Measurements from ENCODE around the gene SHMT2.

The SHMT2 gene

DNA sequence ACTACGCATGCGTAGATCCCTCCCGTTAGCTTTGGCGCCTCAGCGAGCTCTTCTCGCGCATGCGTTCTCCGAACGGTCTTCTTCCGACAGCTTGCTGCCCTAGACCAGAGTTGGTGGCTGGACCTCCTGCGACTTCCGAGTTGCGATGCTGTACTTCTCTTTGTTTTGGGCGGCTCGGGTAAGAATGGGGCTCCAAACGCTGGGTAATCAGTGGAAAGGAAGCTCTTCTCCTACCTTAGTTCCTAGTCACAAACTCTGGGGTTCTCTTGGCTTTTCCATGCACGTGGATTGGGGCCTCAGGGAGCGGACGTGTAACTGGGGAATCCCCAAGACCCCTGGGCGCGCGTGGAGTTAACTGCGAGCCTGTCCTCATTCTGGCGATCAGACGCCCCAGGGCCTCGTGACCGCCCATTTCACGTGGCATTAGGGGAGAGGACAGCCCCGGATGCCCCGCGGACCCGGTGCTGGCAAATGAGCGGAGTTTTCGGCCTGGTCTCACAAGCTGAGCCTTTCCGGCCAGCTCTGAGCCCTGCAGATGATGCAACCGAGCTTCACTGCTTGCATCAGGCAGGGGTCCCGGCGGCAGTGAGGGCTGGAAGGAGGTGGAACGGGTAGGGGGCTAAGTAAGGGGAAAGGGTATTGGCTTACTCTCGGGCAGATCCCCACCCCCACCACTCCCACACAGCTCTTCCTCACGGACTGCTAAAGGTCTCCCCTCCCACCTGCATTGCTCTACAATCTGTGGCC is at the start of gene SHMT2:
TSS of gene SHMT2 (plus strand) at position 78 of the 747 bp plus-strand sequence. CDS start at position 146, 68 bp downstream.
- DNase-seq (ENCODE audit: low read depth): peak; percentile 90

DNA sequence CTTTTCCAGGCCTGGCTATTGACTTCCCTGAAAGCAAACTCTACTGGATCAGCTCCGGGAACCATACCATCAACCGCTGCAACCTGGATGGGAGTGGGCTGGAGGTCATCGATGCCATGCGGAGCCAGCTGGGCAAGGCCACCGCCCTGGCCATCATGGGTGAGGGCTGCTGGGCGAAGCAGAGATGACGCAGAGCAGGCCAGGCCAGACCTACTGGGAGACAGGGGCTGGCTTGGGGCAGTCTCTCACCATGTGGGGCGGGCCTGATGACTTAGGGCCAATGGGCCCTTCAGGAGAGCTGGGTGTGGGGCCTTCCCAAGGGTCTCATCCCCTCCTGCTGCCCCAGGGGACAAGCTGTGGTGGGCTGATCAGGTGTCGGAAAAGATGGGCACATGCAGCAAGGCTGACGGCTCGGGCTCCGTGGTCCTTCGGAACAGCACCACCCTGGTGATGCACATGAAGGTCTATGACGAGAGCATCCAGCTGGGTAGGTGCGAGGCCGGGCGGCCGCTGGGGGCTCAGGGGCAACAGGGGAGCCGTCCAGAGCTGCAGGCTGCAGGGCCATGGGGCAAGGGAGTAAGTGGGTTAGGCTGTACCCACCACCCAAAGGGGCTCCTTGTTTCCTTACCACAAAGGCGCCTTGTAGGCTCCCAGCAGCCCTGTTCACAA is 49.1 kb upstream of the SHMT2 start:
- DNase-seq (ENCODE audit: low read depth): no peak

DNA sequence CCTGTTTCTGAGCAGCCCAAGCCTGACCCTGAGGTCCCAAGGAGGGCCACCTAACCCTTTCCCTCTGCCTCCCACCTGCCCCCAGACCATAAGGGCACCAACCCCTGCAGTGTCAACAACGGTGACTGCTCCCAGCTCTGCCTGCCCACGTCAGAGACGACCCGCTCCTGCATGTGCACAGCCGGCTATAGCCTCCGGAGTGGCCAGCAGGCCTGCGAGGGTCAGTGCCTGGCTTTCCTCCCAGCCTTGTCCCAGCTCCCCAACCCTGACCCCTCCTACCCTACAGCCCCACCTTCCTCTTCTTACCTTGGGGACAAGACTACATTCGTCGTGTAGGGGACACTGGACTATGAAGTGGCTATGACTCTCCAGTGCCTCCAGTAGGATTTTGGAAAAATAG is 48.4 kb upstream of the SHMT2 start:
- DNase-seq (ENCODE audit: low read depth): no peak

DNA sequence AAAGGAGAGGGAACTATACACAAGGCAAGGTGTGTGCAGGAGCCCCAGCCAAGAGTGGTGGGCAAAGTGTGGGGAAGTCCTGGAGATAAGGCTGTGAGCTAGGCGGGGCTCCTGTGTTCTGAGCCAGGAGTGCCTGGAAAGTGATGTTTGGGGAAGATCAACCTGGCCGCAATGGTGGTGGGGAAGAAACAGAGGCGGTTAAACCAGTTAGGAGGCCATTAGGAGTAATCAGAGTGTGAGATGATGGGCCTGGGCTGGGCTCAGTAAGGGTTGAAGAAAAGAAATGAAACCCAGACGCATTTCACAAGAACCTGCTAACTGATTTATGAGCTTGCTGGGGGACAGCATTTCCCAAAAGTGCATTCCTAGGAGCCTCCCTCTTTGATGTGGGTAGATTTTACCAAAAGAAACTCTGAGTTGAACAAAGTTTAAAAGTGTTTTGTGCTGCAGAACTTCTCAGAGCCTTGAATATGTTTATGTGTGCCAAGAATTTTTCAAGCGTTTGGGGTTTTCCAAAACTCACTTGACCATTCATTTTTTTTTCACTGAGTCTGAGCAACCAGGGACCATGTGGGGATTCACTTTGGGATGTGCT is 47.9 kb upstream of the SHMT2 start:
- DNase-seq (ENCODE audit: low read depth): no peak

DNA sequence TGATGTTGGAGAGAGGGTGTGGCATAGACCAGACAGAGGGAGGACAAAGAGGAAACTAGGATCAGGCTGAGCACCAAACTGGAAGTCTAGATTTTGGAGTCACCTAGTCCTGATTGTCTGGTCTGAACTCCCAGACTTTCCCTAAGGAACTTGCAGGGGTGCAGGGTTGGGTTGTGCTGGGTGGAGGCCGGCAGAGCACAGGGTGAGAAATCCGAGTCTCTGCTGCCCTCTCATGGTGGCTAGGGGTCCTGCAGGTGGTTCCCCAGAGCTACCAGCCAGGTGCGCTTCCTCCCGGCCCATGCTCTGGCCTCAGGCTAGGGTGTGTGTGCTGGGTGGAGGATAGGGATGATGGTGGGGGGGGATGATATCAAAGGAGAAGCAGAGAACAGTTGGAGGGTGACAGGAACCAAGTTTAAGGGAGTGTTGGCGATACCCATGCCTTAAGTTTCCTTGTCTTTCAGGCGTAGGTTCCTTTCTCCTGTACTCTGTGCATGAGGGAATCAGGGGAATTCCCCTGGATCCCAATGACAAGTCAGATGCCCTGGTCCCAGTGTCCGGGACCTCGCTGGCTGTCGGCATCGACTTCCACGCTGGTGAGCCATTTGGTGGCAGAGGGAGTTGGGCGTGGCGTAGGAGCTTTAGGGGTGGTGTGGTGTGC is 46.5 kb upstream of the SHMT2 start:
- DNase-seq (ENCODE audit: low read depth): peak; percentile 71

DNA sequence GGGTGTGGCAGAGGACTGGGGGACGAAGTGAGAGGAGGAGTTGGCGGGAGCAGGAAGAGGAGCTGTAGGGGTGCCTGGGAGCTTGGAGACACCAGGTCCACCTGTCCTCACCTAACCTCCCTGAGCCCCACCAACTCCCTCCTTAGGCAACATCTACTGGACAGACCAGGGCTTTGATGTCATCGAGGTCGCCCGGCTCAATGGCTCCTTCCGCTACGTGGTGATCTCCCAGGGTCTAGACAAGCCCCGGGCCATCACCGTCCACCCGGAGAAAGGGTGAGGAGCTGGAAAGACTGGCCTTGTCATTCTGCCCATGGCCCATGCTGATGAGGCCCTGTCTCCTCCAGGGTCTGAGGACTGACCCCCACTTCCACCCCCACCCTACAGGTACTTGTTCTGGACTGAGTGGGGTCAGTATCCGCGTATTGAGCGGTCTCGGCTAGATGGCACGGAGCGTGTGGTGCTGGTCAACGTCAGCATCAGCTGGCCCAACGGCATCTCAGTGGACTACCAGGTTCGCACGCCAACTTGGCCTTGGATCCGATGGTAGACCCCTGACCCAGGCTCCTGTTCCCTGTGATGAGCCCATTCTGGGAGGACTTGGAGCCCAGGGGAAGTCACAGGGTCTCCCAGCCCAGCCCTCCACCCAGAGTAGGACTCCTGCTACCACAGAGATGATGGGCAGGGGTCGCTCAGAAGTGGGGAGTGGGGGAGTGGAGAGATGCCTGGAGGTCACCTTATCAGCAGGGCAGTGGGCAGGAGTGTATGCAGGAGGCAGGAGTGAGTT is 45.4 kb upstream of the SHMT2 start:
- DNase-seq (ENCODE audit: low read depth): no peak

DNA sequence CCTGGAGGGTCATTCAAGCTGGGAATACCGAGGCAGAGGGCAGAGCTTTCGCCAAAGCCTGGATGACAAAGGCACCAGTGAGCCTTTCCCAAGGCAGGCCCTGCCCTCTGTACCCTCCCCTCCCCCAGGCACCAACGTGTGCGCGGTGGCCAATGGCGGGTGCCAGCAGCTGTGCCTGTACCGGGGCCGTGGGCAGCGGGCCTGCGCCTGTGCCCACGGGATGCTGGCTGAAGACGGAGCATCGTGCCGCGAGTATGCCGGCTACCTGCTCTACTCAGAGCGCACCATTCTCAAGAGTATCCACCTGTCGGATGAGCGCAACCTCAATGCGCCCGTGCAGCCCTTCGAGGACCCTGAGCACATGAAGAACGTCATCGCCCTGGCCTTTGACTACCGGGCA is 44.1 kb upstream of the SHMT2 start:
- DNase-seq (ENCODE audit: low read depth): no peak

DNA sequence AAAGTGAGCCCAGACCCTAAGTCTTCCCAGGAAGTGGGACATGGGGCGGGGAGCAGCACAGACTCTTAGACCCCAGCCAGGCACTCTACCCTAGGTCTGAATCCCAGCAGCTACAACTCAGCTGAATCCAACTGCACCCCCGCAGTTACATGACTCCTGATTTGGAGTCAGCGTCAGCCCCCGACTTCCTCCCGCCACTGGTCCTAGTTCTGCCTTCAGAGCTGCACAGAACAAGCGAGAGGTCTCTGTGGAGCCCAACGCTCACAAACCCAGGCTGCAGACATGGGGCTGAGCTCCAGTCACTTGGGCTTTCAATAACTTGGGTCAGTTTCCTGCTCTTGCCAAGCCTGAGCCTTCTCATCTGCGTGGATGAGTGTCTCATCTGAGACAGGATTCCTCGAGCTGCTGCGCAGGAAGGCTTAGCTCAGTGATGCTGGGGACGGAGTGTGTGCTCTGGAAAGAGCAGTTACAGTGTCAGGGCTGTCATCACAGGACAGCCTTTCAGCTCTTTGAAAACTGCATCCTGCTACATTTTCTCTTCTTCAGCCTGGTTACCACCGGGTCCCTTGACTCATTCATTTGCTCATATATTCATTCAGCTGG is 43.5 kb upstream of the SHMT2 start:
- no peak for DNase-seq (ENCODE audit: low read depth)

DNA sequence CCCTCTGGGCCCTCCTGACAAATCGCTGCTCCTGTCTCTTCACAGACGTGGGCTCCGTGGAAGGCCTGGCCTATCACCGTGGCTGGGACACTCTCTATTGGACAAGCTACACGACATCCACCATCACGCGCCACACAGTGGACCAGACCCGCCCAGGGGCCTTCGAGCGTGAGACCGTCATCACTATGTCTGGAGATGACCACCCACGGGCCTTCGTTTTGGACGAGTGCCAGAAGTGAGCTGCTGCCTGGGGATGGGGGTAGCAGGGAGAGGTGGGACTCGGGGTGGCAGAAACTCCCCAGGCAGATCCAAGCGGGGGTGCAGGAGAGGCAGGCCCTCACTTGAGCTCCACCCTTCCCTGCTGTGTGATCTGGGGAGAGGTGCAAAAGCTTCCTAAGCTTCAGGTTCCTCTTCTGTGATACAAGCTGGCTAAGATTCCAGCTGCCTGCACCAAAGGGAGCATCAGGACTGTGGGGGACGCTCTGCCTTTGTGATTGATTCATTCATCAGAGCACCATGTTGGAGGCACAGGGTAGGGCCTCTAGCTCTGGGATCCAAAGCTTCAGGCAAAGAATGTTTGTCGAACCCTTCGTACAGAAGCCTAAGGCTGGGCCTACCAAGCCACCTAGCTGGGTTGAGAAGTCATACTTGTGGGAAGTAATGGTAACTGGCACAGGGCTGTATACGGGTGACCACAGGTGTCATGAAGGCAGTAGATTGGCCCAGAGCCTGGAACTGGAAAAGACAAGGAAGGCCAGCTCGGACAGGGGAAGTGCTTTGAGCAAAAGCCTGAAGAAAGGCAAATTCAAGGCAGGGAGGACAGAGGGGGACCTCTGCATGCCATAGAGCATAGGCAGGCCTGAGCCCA is 42.1 kb upstream of the SHMT2 start:
- no peak for DNase-seq (ENCODE audit: low read depth)

DNA sequence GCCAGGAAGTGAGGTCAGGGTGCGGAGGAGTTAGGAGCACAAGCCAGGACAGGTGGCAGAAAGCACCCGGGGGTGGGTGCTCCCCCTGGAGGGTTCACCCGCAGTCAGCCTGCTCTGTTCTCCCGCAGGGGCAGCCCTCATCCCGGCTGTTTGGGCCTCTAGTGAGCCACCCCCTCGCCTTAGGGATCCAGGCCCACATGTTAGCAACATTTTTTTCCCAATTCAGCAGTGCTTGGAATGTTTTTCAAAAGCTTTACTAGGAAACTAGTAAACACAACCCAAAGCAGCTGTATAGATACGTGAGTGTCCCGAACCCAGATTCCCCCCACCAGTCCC is 41.5 kb upstream of the SHMT2 start:
- DNase-seq (ENCODE audit: low read depth): no peak

DNA sequence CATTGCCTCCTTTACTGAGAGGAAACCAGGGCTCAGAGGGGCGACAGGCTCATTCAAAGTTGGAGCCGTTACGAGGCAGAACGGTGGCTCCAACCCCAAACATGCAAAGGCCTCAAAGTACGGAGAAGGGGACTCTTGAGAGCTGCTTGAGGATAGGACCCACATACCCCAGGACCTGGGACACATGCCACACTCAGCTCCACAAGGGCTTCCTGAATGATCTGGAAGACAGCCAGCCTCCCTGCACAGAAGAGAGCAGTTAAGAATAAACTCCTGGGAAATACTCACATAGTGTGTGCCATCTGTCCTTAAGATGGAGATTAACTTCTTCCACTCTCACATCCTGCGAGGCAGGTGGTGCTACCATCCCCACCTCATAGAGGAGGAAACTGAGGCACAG is 39.5 kb upstream of the SHMT2 start:
- DNase-seq (ENCODE audit: low read depth): no peak

DNA sequence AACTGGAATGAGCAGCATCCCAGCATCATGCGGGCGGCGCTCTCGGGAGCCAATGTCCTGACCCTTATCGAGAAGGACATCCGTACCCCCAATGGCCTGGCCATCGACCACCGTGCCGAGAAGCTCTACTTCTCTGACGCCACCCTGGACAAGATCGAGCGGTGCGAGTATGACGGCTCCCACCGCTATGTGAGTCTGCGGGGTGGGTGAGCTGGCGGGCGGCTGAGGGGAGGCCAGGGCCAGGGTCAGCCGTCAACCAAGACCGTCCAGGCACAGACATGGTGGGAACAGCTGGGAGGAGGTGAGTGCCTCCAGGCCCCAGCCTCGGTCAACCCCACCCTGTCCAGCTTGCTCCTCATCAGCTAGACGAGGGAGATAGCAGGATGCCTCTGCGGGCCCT is 38.7 kb upstream of the SHMT2 start:
- DNase-seq (ENCODE audit: low read depth): no peak

DNA sequence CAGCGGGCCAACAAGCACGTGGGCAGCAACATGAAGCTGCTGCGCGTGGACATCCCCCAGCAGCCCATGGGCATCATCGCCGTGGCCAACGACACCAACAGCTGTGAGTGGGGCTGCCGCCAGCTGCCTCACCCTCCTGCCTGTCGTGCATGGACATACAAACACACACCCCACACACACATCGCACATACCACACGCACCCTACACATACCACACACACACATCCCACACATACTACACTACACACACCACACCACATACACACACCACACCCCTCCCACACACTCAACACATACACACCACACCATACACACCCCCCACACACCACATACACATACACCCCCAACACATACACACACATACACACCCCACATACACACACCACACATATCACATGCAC is 38.1 kb upstream of the SHMT2 start:
- DNase-seq (ENCODE audit: low read depth): no peak

DNA sequence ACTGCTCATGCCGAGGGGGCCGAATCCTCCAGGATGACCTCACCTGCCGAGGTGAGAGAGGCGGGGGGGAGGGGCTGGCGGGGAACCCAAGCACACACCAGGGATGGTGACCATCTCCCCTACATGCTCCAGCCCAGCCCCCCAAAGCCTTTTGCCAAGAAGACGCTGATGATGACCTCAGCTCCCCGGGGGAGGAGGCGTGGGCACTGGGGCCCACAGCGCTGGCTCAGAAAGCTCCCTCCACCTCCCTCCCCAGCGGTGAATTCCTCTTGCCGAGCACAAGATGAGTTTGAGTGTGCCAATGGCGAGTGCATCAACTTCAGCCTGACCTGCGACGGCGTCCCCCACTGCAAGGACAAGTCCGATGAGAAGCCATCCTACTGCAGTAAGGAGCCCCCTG is 36.6 kb upstream of the SHMT2 start:
- DNase-seq (ENCODE audit: low read depth): no peak

DNA sequence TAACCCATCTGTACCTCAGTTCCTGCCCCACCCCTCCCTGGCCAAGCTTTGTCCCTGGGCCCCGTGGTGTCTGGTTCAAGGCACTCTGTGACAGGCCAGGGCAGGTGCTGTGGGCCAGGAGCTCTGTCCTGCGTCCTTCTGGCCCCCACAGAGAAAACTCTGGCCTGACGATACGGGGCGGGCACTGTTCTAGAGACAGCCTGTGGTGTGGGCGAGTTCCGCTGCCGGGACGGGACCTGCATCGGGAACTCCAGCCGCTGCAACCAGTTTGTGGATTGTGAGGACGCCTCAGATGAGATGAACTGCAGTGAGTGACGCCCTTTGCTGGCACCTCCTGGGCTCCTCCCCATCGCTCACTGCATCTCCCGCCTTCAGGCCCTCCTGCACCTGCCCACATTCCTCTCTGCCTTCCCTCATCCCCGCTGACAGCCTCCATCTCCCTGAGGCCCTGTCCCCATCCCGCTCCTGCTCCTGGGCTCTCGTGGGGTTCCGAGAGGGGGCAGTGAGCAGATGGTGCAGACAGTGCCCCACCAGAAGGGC is 35.7 kb upstream of the SHMT2 start:
- DNase-seq (ENCODE audit: low read depth): no peak

DNA sequence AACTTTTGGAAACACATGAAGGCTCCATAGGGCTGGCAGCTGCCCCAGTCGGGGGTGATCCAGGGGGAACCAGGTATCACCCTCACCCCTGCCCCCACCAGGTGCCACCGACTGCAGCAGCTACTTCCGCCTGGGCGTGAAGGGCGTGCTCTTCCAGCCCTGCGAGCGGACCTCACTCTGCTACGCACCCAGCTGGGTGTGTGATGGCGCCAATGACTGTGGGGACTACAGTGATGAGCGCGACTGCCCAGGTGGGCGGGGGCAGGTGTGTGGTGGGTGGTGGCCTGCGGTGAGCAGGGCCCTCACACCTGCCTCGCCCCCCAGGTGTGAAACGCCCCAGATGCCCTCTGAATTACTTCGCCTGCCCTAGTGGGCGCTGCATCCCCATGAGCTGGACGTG is 35.3 kb upstream of the SHMT2 start:
- no peak for DNase-seq (ENCODE audit: low read depth)

DNA sequence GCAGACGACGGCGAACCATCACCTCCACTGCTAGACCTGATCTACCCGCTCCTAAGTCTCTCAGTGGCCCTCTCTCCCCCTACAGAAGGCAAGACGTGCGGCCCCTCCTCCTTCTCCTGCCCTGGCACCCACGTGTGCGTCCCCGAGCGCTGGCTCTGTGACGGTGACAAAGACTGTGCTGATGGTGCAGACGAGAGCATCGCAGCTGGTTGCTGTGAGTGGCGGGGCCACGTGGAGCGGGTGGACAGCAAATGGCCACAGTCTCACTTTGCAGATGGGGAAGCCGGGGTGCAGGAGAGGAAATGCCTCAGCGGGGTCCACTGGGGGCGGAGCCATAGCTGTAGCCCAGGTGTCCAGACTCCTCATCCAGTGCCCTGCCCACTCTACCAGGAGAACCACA is 34.3 kb upstream of the SHMT2 start:
- no peak for DNase-seq (ENCODE audit: low read depth)

DNA sequence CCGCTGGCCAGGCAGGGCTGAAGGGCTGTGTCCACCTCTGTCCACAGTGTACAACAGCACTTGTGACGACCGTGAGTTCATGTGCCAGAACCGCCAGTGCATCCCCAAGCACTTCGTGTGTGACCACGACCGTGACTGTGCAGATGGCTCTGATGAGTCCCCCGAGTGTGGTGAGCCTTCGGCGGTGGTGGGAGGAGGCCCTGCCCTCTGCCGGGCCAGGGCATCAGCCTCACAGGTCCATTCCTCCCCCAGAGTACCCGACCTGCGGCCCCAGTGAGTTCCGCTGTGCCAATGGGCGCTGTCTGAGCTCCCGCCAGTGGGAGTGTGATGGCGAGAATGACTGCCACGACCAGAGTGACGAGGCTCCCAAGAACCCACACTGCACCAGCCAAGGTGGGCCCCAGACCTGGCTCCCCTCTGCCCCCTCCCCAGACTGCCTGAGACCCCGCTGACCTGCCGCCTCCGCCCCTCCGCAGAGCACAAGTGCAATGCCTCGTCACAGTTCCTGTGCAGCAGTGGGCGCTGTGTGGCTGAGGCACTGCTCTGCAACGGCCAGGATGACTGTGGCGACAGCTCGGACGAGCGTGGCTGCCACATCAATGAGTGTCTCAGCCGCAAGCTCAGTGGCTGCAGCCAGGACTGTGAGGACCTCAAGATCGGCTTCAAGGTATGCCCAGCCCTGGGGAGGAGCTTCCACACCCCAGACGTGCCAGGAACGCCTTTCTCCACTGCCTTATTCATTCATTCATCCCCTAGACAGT is 33.7 kb upstream of the SHMT2 start:
- no peak for DNase-seq (ENCODE audit: low read depth)

DNA sequence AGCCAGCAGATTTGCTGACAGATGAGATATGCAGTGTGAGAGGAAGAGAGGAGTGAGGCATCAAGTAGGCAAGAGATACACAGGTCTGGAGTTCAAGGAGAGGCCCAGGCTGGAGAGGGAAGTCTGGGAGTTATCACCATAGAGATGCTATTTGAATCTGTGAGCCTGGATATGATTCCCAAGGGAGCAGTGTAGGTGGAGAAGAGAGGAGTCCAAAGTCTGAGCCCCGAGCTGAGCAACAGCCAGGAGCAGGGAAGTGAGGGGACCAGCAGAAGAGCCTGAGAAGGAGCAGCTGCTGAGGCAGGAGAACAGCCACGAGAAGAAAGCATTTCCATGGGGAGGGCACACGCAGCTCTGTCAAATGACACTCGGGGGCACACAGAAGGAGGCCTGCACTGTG is 33.1 kb upstream of the SHMT2 start:
- DNase-seq (ENCODE audit: low read depth): no peak

DNA sequence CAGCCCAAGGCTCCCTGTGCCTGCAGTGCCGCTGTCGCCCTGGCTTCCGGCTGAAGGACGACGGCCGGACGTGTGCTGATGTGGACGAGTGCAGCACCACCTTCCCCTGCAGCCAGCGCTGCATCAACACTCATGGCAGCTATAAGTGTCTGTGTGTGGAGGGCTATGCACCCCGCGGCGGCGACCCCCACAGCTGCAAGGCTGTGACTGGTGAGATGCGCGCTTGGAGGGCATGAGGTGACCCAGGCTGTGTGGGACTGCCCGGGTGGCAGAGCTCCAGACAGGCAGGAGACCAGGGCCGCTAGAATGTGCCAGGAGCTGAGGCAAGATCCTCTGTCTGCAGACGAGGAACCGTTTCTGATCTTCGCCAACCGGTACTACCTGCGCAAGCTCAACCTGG is 32.6 kb upstream of the SHMT2 start:
- no peak for DNase-seq (ENCODE audit: low read depth)

Measured in activated T-cell treated with anti-CD3 and anti-CD28 coated beads for 48 hours (primary cell).